A549 (cell line): ENCODE results near the gene MAFF.

ENCODE experiments used
- BHLHE40 ChIP-seq: IDR thresholded peaks from 2 replicates; pipeline ENCODE4 v1.6.1; 2012; ENCODE audit warnings: low read depth, low read length, inconsistent platforms
- CHD4 ChIP-seq: fragments of 200-600 bp; sonication (generic); IDR thresholded peaks from 2 replicates; pipeline ENCODE4 v1.6.1; 2016; ENCODE audit warnings: antibody characterized with exemption, mild to moderate bottlenecking, borderline replicate concordance
- JUNB ChIP-seq: fragments of >200 bp; sonication (Bioruptor Twin); formaldehyde crosslinking; IDR thresholded peaks from 2 replicates; pipeline ENCODE4 v1.6.1; 2016
- MAFK ChIP-seq: fragments of 450-650 bp; IDR thresholded peaks from 2 replicates; pipeline ENCODE4 v1.6.1; 2014; ENCODE audit not compliant: partially characterized antibody
- MAX ChIP-seq: IDR thresholded peaks from 2 replicates; pipeline ENCODE4 v1.6.1; 2012
- POLR2A ChIP-seq: IDR thresholded peaks from 2 replicates; pipeline ENCODE4 v1.6.1; 2012; ENCODE audit warnings: mild to moderate bottlenecking, low read length
- RNF2 ChIP-seq: fragments of 200-600 bp; sonication (generic); IDR thresholded peaks from 2 replicates; pipeline ENCODE4 v1.6.1; 2016; ENCODE audit warnings: low read depth, mild to moderate bottlenecking, antibody characterized with exemption, moderate library complexity, borderline replicate concordance
- TF ChIP-seq, protein P1 (sequence below): fragments of >200 bp; sonication (Bioruptor Twin); formaldehyde crosslinking; IDR thresholded peaks from 3 replicates; pipeline ENCODE4 v1.5.1; 2016
- TF ChIP-seq, protein P2 (sequence below): fragments of >200 bp; sonication (Bioruptor Twin); formaldehyde crosslinking; IDR thresholded peaks from 3 replicates; pipeline ENCODE4 v1.6.1; 2016

- no peak for TF ChIP-seq POLR2A
- TF ChIP-seq, protein P1, sequence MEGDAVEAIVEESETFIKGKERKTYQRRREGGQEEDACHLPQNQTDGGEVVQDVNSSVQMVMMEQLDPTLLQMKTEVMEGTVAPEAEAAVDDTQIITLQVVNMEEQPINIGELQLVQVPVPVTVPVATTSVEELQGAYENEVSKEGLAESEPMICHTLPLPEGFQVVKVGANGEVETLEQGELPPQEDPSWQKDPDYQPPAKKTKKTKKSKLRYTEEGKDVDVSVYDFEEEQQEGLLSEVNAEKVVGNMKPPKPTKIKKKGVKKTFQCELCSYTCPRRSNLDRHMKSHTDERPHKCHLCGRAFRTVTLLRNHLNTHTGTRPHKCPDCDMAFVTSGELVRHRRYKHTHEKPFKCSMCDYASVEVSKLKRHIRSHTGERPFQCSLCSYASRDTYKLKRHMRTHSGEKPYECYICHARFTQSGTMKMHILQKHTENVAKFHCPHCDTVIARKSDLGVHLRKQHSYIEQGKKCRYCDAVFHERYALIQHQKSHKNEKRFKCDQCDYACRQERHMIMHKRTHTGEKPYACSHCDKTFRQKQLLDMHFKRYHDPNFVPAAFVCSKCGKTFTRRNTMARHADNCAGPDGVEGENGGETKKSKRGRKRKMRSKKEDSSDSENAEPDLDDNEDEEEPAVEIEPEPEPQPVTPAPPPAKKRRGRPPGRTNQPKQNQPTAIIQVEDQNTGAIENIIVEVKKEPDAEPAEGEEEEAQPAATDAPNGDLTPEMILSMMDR, result no peak
- no peak for TF ChIP-seq MAX
- no peak for TF ChIP-seq CHD4
- TF ChIP-seq RNF2, result no peak
- TF ChIP-seq JUNB, result no peak
- TF ChIP-seq BHLHE40, result no peak
- TF ChIP-seq MAFK, result no peak
- TF ChIP-seq, protein P2, sequence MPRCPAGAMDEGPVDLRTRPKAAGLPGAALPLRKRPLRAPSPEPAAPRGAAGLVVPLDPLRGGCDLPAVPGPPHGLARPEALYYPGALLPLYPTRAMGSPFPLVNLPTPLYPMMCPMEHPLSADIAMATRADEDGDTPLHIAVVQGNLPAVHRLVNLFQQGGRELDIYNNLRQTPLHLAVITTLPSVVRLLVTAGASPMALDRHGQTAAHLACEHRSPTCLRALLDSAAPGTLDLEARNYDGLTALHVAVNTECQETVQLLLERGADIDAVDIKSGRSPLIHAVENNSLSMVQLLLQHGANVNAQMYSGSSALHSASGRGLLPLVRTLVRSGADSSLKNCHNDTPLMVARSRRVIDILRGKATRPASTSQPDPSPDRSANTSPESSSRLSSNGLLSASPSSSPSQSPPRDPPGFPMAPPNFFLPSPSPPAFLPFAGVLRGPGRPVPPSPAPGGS, result no peak
These were observed 29.6 kb upstream of the MAFF start for GRCh38 chr22:38171927-38172831.
